ENCODE data around the gene UNC5C. TPM values are rescaled to one million over a fixed set of nuclear protein-coding genes. Genes with fewer than 3 reads are reported as not detected.

UNC5C gene
- total and polyA plus RNA-seq, 2 of the 4 experiments (the other 2 are of a cell fraction) = under 0.01 TPM

GRCh38 chr4:95293014-95293413 lies 255.8 kb downstream of the UNC5C start:
- no peak overlapping the region for H4K8ac ChIP-seq (ENCODE audit: low read depth in 2 of 2, low read length in 2 of 2)
- WGBS, 2 experiments (ENCODE audit: extremely low coverage in 2 of 2, insufficient read length in 1 of 2) = no CpG with 5 or more reads among the region's 1 CpG
- H4K5ac ChIP-seq (ENCODE audit: low read depth, low read length) = no peak overlapping the region
- no TSS peak for BruUV-seq (replicated peaks)
- no peak overlapping the region for H3K4me2 ChIP-seq (ENCODE audit: low read depth, low read length)
- no peaks in the 10 kb centered on the region for H3K4me1 ChIP-seq (ENCODE audit: control insufficient read depth, insufficient read depth, low read length)
- H3K9me3 ChIP-seq (ENCODE audit: control insufficient read depth, insufficient read depth, low read length) = no peaks in the 10 kb centered on the region
- no peak overlapping the region for H4K91ac ChIP-seq (ENCODE audit: insufficient read depth, low read depth, low read length)
- TF ChIP-seq MAFK (IDR thresholded peaks at IDR 0.05; ENCODE audit: low read depth, low read length) = no peak
- no peak overlapping the region for H2AK5ac ChIP-seq (ENCODE audit: low read depth, low read length)
- POLR2A ChIA-PET (ENCODE audit: unreplicated experiment) = no interaction called here
- H3K4ac ChIP-seq (ENCODE audit: low read depth, low read length) = no peak overlapping the region
- no peak overlapping the region for H3K27ac ChIP-seq (ENCODE audit: insufficient read depth, low read length)
- dilution Hi-C loops (cut with HindIII; ENCODE audit: low sequenced_read_pairs, unreplicated experiment) (no loop called here), intact Hi-C loops (cut with micrococcal nuclease) (no loop called here), in situ Hi-C loops (cut with MboI; ENCODE audit: low sequenced_read_pairs) (no loop called here)
- no peak overlapping the region for H3K56ac ChIP-seq (ENCODE audit: extremely low read depth, insufficient read depth, low read length)
- H2AK9ac ChIP-seq (replicated peaks; ENCODE audit: low read depth, low read length, poor library complexity) = no peak overlapping the region
- no peak overlapping the region for H3K9ac ChIP-seq (ENCODE audit: low read depth, low read length)
- no peaks in the 10 kb centered on the region for H3K36me3 ChIP-seq (ENCODE audit: control insufficient read depth, insufficient read depth, low read length)
- no peak overlapping the region for H3K18ac ChIP-seq (ENCODE audit: low read depth, low read length)
- H2BK20ac ChIP-seq (ENCODE audit: low read depth, low read length) = no peak overlapping the region
- H4K20me1 ChIP-seq (ENCODE audit: insufficient read depth, low read length) = no peaks in the 10 kb centered on the region
- no peaks in the 10 kb centered on the region for H3K9me1 ChIP-seq (ENCODE audit: insufficient read depth, low read length)
- H3K23ac ChIP-seq (ENCODE audit: low read depth, low read length) = no peak overlapping the region
- no peak overlapping the region for H2BK15ac ChIP-seq (ENCODE audit: low read depth, low read length)
- no peaks in the 10 kb centered on the region for H3K79me1 ChIP-seq (ENCODE audit: low read depth in 1 of 2, low read length in 2 of 2)
- ATAC-seq (ENCODE audit: low read depth) (no peak), DNase-seq (no peak)
- no peak overlapping the region for H3K14ac ChIP-seq (replicated peaks; ENCODE audit: low read depth, low read length)
- no peak overlapping the region for H2BK5ac ChIP-seq (ENCODE audit: low read depth, low read length, poor library complexity, severe bottlenecking)
- H3K27me3 ChIP-seq (ENCODE audit: control insufficient read depth, insufficient read depth, low read length) = no peaks in the 10 kb centered on the region
- H2BK120ac ChIP-seq (ENCODE audit: low read depth, low read length) = no peak overlapping the region
- no peak overlapping the region for H2AFZ ChIP-seq (replicated peaks; ENCODE audit: low read length, poor library complexity)
- H3K4me3 ChIP-seq (ENCODE audit: insufficient read depth, low read depth, low read length) = no peak overlapping the region
- CTCF ChIA-PET = no interaction called here
